HG02981 (cell line): ENCODE results near the gene CAMK4.
"Not testable (repeated sequence)": the region's sequence is repeated elsewhere in the genome, so short reads cannot be mapped to it uniquely, and the experiment has no call there.

Experiments used
- ATAC-seq: cut with Tn5 transposase; IDR thresholded peaks from one replicate; pipeline ENCODE4 v1.9.1; 2021; ENCODE audit warnings: mild to moderate bottlenecking, moderate library complexity; ENCODE audit not compliant: unreplicated experiment

The CAMK4 gene

DNA sequence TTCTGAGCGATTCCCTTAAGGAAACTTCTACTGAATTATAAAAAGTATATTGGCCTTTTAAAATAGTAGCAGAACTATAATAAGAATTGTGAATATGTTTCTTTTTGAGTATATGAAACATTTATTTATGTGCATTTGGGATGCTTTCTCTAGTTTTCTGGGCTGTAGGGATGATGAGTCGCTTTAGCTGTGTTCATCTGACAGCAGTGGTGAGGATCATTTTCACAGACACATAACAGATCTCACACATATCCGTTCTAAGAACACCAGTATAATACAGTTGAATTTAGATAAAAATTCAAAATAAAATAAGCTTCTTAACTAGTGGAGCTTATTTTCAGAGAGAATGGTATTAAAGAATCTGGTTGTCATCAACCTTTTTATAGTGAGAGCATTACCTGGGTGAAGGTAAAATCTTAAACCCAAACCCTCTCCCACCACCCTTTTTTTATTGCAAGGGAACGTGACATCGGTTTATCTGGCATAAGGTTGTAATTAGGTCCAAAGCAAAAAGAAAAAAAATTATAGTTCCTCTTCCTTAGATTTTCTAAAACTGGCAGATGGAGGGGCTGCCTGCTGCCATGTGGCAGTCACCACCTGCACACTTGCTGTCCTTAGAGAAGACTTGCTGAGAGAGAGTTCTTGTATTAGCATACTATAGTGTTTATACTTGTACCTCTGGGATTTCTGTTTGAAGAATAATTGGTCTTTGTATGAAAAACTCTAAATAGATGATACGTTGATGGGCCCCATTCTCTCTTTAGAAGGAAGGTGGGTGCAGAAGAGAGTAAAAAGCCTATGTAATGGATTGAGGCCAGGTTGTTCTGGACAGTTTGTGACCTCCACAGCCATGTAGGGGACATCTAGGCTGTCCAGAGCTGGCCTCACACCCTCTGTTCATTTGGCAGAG lies 86.8 kb downstream of the CAMK4 start:
- no peak for ATAC-seq

GRCh38 chr5:111311666-111312065 lies 87.5 kb downstream of the CAMK4 start:
- ATAC-seq: no peak

GRCh38 chr5:111313017-111313724 lies 89.0 kb downstream of the CAMK4 start:
- ATAC-seq: no peak

DNA sequence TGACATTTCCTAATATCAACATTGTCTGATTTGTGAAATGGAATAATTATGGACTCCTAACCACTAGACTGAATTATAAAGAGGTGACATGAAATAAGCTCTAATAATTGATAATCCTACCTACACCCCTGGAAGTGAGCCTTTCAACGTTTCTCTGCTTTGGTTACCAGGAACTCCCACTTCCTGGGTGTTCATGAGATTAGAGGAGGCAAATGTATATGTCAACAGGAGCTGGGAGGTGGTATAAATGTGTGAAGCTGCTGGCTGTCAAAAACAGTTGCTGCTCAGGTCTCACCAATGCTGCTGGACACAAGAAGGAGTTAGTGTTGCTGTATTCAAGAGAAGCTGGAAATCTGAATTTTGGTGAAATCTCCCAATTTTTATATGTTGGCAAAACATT lies 96.8 kb downstream of the CAMK4 start:
- ATAC-seq: no peak

DNA sequence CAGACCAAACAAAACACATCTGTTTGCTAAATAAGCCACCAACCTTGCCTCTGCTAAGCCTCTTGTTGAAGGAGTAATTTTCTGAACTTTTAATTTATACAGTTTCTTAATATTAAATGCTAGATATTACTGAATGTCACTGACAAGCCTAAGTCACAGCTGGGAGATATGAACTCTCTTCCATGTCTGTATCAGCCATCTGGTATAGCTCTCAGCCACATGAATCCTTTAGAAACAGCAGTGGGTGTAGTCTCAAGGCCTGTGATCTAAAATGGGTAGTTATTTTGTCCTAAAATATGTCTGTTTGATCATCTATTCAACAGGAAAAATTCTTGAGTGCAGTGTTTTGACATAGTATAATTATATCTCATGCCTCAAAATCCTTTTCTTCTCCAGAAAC lies 97.2 kb downstream of the CAMK4 start:
- ATAC-seq: no peak

DNA sequence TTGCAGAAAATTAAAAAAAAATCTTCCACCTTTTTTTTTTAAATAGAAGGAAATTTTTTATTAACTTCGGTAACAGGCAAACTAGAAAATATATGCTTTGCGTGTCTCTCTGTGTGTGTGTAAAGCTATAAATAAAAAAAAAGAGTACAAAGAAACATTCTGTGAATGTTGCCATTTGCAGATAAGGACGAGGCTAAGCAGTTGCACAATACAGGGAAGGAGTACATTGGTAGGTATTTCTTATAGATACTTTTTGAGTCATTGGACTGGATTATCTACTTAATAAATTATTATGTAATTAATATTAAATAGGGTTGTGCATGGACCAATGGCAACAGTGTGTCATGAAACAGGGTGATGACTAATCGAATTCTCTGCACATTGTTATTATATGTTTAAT lies 102.4 kb downstream of the CAMK4 start:
- ATAC-seq: no peak

- no peak for ATAC-seq
Observed at GRCh38 chr5:111337133-111337532, 112.9 kb downstream of the CAMK4 start.

GRCh38 chr5:111337688-111338087 lies 113.5 kb downstream of the CAMK4 start:
- peak; percentile 68 for ATAC-seq

DNA sequence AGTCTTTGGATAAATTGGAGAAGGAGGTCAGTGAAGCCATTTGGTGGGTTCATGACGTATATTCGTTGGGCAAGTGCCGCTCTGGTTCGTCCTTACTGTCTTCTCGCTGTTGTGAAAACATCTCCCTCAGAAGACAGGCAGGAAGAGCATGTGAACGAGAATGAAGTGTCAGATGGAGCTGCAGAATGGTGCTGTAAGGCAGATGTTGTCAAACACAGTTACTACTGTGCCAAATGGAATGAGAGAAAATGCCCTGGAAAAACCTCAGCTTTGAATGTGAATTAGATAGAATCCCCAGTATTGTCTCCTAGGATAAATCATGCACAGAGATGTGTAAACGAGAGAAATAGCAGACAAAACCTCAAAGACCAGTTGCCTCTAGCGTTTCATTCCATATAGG lies 121.5 kb downstream of the CAMK4 start:
- ATAC-seq: no peak

GRCh38 chr5:111347021-111347420 lies 122.8 kb downstream of the CAMK4 start:
- ATAC-seq: no peak

DNA sequence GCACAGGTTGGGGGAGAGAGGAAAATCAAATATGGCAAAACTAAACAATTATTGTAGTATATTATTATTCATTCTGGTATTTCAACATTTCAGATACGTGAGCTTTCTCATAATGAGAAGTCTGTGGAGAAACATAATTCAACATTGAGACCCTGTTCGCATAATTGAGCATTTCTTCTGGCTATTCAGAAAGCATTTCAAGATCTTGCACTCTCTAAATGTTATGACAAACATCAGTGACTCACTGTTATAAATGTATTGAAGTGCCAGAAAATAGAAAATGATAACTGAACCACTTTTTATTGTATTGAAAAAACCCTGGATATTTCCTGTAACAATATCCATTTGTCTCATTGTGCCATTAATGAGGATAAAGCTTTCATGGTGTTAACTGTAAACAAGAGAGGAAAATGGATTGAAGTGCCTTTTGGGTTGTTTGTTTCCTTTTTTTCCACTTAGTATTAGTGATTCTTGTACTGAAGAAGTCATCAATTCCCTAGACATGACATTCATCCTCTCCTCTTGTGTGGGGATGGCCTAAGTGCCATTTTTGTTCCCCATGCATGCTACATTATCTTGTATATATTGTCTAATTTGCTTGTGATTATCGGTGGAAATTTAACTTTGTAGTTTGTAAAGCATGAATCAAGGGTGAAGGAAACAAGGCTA lies 124.6 kb downstream of the CAMK4 start:
- no peak for ATAC-seq

GRCh38 chr5:111349429-111349828 lies 125.2 kb downstream of the CAMK4 start:
- ATAC-seq: no peak

GRCh38 chr5:111353035-111353434 lies 128.9 kb downstream of the CAMK4 start:
- no peak for ATAC-seq

- not testable (repeated sequence) for ATAC-seq
Observed at GRCh38 chr5:111358726-111359125, 134.5 kb downstream of the CAMK4 start.

DNA sequence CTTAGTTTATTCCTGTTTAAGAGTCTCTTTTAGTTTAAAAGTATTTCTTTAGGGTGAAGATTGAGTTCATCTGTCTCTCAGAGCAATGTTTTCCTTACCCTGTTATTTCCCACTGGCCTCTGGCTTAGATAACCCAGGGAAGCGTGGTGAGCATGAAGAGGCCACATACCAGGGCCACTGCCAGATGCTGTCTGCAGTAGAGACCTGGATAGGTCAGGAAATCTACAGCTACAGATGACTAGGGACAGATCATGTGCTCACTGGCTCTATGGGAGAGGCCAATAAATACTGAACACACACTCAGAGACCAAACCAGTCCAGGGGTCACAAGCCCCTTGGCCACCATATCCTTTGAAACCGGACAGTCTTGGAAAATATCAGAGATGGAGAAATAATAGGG lies 136.0 kb downstream of the CAMK4 start:
- ATAC-seq: no peak

DNA sequence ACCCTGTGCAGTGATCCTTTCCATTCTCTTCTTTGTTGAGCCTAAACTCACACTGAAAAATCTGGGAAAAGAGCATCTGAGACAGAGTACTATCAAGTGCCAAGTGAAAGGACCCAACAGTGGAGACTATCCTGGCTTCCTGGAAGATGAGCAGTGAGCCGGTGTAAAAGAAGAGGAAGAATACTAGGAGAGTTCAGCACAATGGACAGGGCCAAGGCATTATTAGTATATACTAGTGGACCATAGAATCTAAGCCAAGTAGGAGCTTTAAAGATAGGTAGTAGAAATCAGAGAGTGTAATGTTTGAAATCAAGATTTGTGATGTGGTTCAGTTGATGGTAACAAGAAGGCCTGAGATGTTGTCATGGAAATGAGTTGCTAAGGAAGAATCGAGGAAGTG lies 140.8 kb downstream of the CAMK4 start:
- ATAC-seq: no peak

DNA sequence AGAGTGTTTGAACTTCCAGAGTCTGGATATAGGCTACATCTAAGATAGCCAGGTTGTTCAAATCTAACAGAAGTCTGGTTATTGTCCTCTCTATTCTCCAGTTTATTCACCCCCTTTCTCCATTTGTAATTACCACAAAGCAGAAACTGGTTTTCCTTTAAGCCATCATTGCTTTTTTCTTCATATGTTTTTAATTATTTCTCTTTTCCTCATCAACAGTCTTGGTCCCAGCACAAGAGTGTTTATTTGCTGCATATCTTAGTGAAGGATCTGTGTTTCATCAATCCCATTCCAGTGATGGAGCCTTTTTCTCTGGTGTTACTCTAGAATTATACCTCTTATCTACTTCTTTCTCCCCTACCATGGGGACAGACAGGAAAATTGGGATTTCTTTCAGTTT lies 142.2 kb downstream of the CAMK4 start:
- no peak for ATAC-seq

- ATAC-seq: no peak
Observed at GRCh38 chr5:111367115-111367514, 142.9 kb downstream of the CAMK4 start.

DNA sequence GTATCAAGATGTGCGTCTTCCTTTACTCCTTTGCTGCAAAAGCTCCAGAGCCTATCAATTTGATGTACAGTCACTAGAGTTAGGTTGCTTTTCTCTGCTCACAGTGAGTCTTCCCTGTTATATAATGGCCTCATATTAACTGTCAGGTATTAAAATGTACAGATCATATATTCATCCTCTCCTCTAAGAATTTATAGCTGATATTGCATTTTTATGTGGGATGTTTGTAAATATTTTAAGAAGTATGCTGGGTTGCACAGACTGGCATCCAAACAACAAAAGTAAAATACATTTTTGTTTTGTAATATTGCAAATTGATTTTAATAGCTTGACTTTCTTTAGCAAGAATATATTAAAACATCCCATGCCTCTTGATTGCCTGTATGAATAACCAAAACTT lies 148.6 kb downstream of the CAMK4 start:
- ATAC-seq: no peak

- ATAC-seq: no peak
Observed at GRCh38 chr5:111374380-111374779, 150.2 kb downstream of the CAMK4 start.

GRCh38 chr5:111375645-111376044 lies 151.5 kb downstream of the CAMK4 start:
- ATAC-seq: no peak

DNA sequence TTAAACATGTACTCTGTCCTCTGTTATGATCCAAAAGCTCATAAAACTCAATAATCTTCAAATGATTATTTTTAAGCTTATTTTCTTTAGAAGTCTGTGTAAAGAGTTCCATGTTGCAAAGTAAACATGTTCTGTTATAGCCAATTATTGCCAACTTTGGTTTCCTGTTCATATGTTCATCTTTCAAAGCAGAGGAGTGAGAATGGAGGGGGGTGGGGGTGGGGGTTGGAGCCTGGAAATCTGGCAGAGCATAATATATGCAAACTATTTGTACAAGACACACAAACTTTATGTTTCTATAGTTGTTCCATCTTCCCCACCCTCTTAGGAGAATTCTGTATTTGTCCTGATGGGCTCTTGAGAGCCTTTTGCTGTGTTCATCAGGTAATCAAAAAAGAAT lies 153.1 kb downstream of the CAMK4 start:
- no peak for ATAC-seq
